Activated CD4-positive, alpha-beta T cell treated with anti-CD3 and anti-CD28 coated beads, Interleukin-2, amount 10 ng/mL, durations not matched to agents 7 days and 5 days (primary cell): ENCODE data around the gene RNF166. TPM values are rescaled to one million over a fixed set of nuclear protein-coding genes. Genes with fewer than 3 reads are reported as not detected.

Experiments
- CTCF ChIA-PET: fragments of 350-600 bp; sonication (Branson Sonifier 250); formaldehyde crosslinking; loops from one replicate; lab custom pipeline; 2021; ENCODE audit warnings: antibody characterized with exemption; lab: Charles Lee
- POLR2A ChIA-PET: fragments of 350-600 bp; sonication (Branson Sonifier 250); formaldehyde crosslinking; loops from one replicate; lab custom pipeline; 2021; ENCODE audit warnings: antibody characterized with exemption; lab: Charles Lee
- DNase-seq: peaks from one replicate; pipeline ENCODE4 v3.0.0-alpha.2; 2020
- H3K27ac Mint-ChIP-seq: one replicate; pipeline ENCODE4 v1.8.0; 2021; ENCODE audit warnings: mild to moderate bottlenecking, moderate library complexity, mixed read lengths
- H3K27me3 Mint-ChIP-seq: one replicate; pipeline ENCODE4 v1.8.0; 2021; ENCODE audit warnings: mixed read lengths
- H3K36me3 Mint-ChIP-seq: one replicate; pipeline ENCODE4 v1.8.0; 2021; ENCODE audit warnings: low read depth, mixed read lengths
- H3K4me1 Mint-ChIP-seq: one replicate; pipeline ENCODE4 v1.8.0; 2021; ENCODE audit warnings: mixed read lengths
- H3K4me3 Mint-ChIP-seq: one replicate; pipeline ENCODE4 v1.8.0; 2021; ENCODE audit warnings: mild to moderate bottlenecking, moderate library complexity, mixed read lengths
- H3K9me3 Mint-ChIP-seq: one replicate; pipeline ENCODE4 v1.8.0; 2021; ENCODE audit warnings: mixed read lengths
- total RNA-seq, 2 experiments: library from RNA; stranded (reverse); gene quantifications; one replicate each; pipeline ENCODE4 v1.2.3, GENCODE V29; 2021

Gene RNF166
- total RNA-seq, 2 experiments from 2014 or later = 214 to 234 TPM

DNA sequence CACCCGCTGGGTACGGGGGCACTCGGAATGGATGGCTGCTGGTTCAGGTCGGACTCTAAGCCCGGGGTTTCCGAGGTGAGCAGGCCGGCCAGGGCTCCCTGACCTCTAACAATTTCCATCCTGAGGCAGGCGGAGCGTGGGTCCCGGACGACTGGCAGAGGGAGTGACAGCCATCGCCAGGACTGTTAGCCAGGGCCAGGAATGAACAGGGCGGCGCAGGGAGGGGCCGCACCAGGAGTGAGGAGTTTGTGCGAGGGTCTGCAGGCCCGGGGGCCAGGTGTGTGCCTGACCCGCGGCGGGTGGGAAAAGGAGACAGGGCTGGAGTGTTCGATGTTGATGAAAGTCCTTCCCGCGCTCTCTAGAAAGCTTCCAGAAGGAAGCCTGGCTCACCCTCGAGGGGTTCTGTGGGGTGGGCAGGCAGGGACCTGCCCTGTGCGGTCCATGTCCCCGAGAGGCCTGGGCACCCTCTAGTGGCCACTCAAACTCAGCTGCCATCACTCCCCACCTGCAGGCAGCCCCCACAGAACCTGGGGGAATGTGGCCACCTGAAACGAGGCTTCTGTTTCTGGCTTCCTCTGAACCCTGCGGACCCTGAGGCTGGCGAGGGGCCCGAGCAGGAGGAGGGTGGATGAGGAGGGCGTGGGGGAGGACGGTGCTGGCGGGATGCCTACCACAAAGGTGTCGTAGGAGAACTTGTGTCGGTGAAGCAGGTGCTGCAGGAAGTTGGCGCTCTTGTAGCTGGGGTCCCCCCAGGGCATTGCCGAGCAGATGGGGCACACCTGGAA is 8.2 kb downstream of the RNF166 start:
- ChIA-PET POLR2A (no interaction called here), CTCF (interaction anchor here (0.7 kb wide), 1 partner anchor 68 kb away, joined by 3 read pairs; no protein-coding TSS in a partner anchor)
- H3K36me3 Mint-ChIP-seq = peaks cover 55% of the 10 kb centered on the region
- H3K27me3 Mint-ChIP-seq = no peaks in the 10 kb centered on the region
- H3K27ac Mint-ChIP-seq = peak overlapping the region; percentile 78
- peaks cover 65% of the 10 kb centered on the region for H3K4me1 Mint-ChIP-seq
- no peak overlapping the region for H3K4me3 Mint-ChIP-seq
- peak; percentile 31 for DNase-seq
- H3K9me3 Mint-ChIP-seq = no peaks in the 10 kb centered on the region

DNA sequence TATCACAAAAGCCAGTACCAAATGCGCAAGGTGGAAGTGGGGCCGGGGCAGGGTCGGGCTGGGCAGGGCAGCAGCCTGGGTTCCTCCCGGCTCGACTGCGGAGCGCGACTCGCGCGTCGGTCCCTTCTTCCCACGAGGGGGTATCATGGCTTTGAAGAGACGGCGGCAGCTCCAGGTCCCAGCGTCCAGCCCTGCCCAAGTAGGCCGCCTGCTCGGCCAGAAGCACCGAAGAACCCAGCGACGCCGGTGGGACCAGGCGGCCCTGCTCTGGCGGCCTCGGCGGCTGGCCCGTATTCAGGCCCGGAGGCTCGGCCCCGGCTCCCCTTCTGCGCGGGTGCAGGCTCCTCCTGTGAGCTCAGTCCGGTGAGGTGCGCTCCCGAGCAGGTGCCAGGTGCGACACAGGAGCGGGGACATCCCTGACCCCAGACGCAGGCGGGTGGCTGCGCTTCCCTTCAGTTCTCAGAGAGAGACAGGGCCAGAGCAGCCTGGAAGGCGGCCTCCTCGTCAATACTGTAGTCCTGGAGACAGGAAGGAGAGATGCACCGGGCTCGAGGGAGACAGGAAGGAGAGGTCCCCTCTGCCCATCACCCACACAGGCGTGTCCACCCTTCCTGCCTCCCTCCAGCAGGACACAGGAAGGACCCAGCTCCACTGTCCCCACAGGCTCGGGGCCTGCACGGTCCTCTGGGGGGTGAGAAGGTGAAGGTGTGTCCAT is 8.9 kb downstream of the RNF166 start:
- no peak for DNase-seq
- CTCF ChIA-PET = interaction anchor here (0.7 kb wide), 1 partner anchor 69 kb away, joined by 3 read pairs; no protein-coding TSS in a partner anchor
- Mint-ChIP-seq H3K9me3 (no peaks in the 10 kb centered on the region), H3K27me3 (no peaks in the 10 kb centered on the region), H3K4me1 (peaks cover 66% of the 10 kb centered on the region), H3K36me3 (peaks cover 49% of the 10 kb centered on the region), H3K4me3 (no peak overlapping the region), H3K27ac (peak overlapping the region; percentile 78)
- POLR2A ChIA-PET = no interaction called here

DNA sequence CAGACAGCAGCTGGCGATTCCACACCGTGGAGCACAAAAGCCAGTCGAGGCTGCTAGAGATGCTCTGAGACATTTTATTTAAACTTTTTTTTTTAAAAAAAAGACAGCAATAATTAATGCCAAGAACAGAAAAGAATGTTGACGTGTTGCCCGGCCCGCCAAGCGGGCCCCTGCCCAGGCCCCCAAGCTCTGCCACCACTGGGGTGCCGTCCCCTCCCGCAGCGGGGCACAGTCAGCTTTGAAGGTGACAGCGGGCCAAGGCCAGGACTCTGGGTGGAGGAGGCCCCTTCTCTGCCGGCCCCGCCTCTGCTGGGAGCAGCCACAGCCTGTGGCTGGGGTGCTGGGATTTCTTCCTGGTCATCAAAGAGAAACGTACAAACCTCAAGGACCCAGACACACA is 9.8 kb downstream of the RNF166 start:
- DNase-seq = no peak
- Mint-ChIP-seq H3K36me3 (peaks cover 41% of the 10 kb centered on the region), H3K4me3 (no peak overlapping the region), H3K9me3 (no peaks in the 10 kb centered on the region), H3K4me1 (peaks cover 67% of the 10 kb centered on the region), H3K27me3 (no peaks in the 10 kb centered on the region), H3K27ac (no peak overlapping the region)
- POLR2A ChIA-PET = interaction anchor here (0.7 kb wide), 1 partner anchor 15 kb away, joined by 3 read pairs; no protein-coding TSS in a partner anchor
- CTCF ChIA-PET = no interaction called here

DNA sequence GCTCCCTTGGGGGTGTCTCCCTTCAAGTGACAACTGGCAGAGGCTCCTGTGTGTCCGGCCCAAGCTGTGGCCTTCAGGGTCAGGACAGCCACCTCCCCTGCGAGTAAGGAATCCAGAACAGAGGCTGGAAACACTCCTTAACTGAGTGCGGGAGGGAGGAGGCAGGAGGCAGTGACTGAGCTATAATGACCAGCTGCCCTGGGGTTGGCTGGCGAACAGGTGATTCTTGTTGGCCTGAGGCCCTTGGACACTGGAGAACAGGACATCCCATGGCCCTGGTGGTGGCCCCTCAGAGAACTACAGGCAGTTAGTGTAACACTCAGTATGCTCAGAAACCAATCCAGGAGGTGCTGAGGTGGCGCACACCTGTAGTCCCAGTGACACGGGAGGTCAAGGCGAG is 10.5 kb downstream of the RNF166 start:
- Mint-ChIP-seq H3K36me3 (peaks cover 39% of the 10 kb centered on the region), H3K9me3 (no peaks in the 10 kb centered on the region), H3K4me1 (peaks cover 71% of the 10 kb centered on the region), H3K27me3 (no peaks in the 10 kb centered on the region), H3K27ac (peak overlapping the region; percentile 72), H3K4me3 (no peak overlapping the region)
- ChIA-PET CTCF (interaction anchor here (1.1 kb wide), 1 partner anchor 11 kb away, joined by 3 read pairs; no protein-coding TSS in a partner anchor), POLR2A (no interaction called here)
- no peak for DNase-seq

DNA sequence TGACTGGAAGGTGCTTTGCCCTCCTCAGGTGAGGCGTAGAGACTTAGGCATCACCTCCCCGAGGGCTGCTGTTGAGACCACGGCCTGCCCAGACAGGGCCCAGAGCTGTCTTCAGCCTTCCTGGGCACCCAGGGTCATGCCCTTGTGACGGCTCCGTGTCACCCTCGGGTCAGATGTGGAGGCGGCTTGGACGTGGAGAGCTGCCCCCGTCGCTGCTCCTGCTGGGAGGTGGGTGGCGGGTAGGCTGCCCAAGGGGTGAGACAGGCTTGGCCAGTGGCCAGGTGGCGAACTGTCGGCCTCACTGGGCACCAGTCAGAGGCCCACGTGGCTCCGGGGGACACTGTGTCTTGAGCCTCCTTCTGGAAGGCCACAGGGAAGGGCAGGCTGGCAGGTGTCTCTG is 11.0 kb downstream of the RNF166 start:
- ChIA-PET POLR2A (no interaction called here), CTCF (interaction anchor here (1.1 kb wide), 1 partner anchor 10 kb away, joined by 3 read pairs; no protein-coding TSS in a partner anchor)
- Mint-ChIP-seq H3K9me3 (no peaks in the 10 kb centered on the region), H3K36me3 (peaks cover 33% of the 10 kb centered on the region), H3K4me3 (no peak overlapping the region), H3K27me3 (no peaks in the 10 kb centered on the region), H3K27ac (no peak overlapping the region), H3K4me1 (peaks cover 71% of the 10 kb centered on the region)
- DNase-seq = no peak

DNA sequence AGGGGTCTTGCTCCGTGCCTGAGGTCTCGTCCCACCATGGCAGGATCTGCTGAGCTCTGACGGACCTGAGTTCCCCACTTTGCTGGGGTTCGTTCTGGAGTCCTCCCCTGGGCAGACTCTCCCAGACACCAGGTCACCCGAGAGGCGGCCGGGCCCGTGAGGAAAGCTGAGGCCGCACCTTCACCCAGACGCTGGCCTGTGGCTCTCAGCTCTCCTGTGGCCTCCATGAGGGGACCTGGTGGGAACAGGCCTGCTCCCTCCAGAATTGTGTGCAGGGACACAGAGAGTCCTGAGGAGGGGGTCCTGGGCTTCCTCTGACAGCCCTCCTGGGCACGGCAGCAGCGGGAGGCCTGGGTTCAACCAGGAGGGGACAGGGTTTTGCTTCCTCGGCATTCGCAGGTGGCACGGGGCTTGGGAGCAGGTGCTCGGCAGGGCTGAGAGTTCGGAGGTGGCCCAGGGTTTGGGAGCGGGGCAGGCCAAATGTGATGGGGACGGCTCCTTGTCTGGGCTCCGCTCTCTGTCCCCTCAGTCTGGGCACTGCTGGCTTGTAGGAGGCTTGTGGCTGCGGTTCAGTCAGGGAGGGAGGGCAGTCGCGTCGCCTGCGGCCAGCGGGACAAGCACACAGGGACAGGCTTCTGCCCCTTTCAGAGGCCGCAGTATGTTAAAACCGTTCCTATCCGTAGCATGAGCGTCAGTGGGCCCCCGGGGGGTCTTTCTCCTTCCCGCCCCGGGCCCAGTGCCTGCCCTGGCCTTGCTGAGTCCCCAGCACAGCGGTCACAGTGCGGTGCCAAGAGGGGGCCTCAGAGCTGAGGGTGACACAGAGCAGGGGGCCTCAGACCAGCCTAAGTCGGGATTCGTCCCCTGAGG is 11.8 kb downstream of the RNF166 start:
- peaks cover 26% of the 10 kb centered on the region for H3K36me3 Mint-ChIP-seq
- no peak for DNase-seq
- peak overlapping the region; percentile 22 for H3K4me3 Mint-ChIP-seq
- no peaks in the 10 kb centered on the region for H3K27me3 Mint-ChIP-seq
- no peaks in the 10 kb centered on the region for H3K9me3 Mint-ChIP-seq
- H3K27ac Mint-ChIP-seq = peak overlapping the region; percentile 77
- POLR2A ChIA-PET = no interaction called here
- H3K4me1 Mint-ChIP-seq = peaks cover 71% of the 10 kb centered on the region
- CTCF ChIA-PET = interaction anchor here (0.8 kb wide), 1 partner anchor 8 kb away, joined by 3 read pairs; no protein-coding TSS in a partner anchor

DNA sequence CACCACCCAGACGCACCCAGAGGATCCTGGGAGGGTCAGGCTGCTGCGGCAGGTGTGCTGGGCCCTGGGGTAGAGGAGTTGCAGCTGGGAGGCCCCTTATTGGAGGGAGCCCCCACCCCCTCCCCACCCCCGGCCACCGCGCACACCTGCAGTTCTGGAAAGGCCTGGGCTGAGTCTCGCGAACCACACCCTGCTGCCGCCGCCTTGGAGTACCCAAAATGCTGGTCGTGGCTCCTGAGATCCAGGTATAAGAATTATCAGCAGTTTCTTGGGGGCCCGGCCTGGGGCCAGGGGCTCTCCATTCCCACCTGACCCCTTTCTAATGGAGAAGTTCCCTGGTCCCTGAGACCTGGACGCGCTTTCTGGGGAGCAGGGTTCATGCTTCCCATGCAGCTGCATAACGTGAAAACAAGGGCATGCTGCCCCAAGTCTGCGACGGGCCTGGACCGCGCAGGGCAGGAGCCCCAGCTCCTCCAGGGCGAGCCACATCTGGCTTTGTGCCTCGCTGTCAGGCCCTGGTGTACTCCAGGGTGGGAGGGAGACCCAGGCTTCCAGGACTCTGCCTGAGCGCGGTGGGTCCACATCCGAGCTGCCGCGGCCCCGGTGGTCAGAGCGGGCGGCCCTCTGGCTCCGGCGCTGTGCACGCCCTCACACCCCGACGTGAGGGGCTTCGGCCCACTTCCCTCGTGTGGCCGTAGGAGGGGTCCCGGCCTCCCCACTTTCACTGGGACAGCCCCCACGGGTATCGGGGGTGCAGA is 12.6 kb downstream of the RNF166 start:
- H3K27ac Mint-ChIP-seq = peak overlapping the region; percentile 91
- ChIA-PET POLR2A (no interaction called here), CTCF (interaction anchor here (0.6 to 0.8 kb wide), 2 partner anchors 8 to 532 kb away, joined by 3 read pairs; no protein-coding TSS in a partner anchor)
- H3K4me3 Mint-ChIP-seq = peak overlapping the region; percentile 52
- peaks cover 25% of the 10 kb centered on the region for H3K36me3 Mint-ChIP-seq
- no peaks in the 10 kb centered on the region for H3K9me3 Mint-ChIP-seq
- DNase-seq = no peak
- no peaks in the 10 kb centered on the region for H3K27me3 Mint-ChIP-seq
- peaks cover 77% of the 10 kb centered on the region for H3K4me1 Mint-ChIP-seq

DNA sequence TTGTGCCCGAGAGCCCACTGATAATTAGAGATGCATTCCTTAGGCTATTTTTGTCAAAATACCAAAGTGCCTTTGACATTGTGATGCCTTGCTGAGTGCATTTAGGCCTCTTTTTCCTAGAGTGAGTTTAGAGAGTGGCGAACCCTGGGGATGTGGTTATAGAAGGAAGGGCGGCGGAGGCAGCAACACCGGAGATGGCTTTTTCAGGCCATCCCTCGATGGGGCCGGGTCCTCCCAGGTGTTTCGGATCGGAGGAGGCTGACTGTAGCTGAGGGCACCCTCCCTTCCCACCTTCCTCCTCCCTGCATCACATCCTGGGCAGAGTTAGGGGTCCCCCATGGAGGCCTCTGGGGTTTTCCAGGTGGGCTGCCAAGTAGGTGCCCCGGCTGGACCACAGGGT is 13.3 kb downstream of the RNF166 start:
- no peaks in the 10 kb centered on the region for H3K27me3 Mint-ChIP-seq
- peak; percentile 47 for DNase-seq
- CTCF ChIA-PET = no interaction called here
- H3K4me3 Mint-ChIP-seq = peak overlapping the region; percentile 52
- POLR2A ChIA-PET = interaction anchor here (0.6 kb wide), 1 partner anchor 225 kb away, joined by 3 read pairs; no protein-coding TSS in a partner anchor
- H3K4me1 Mint-ChIP-seq = peaks cover 77% of the 10 kb centered on the region
- H3K27ac Mint-ChIP-seq = peak overlapping the region; percentile 91
- H3K9me3 Mint-ChIP-seq = no peaks in the 10 kb centered on the region
- peaks cover 19% of the 10 kb centered on the region for H3K36me3 Mint-ChIP-seq

DNA sequence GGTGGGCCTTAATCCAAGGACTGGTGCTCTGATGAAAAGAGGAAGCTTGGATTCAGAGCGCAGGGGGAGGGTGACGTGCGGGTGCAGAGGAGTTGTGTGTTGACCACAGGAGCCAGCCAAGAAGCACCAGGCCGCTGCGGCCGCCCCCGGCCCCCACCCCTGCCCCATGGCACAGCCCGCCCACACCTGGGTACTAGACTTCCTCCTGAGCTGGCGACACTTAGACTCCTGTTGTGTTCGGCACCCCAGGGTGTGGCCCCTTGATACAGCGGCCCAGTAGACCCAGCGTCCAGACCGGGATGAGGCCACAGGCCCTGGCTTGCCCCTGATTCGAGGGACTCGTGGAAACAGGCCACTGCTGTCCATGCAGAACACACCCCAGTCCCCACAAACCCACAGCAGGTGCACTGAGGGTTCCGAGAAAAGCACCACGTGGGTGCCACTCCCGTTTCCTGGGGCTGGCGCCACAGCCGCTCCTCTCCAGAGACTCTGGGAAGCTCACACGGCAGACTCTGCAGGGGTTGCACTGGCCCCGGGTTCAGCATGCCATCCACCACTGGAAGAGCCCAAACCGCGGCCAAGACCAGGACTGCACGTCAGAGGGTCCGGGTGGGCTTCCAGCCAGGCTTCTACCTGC is 14.2 kb downstream of the RNF166 start:
- no peaks in the 10 kb centered on the region for H3K27me3 Mint-ChIP-seq
- POLR2A ChIA-PET = interaction anchor here (0.6 kb wide), 1 partner anchor 225 kb away, joined by 3 read pairs; no protein-coding TSS in a partner anchor
- peaks cover 77% of the 10 kb centered on the region for H3K4me1 Mint-ChIP-seq
- H3K36me3 Mint-ChIP-seq = peaks cover 13% of the 10 kb centered on the region
- peak overlapping the region; percentile 52 for H3K4me3 Mint-ChIP-seq
- peak overlapping the region; percentile 91 for H3K27ac Mint-ChIP-seq
- DNase-seq = peak; percentile 62
- no peaks in the 10 kb centered on the region for H3K9me3 Mint-ChIP-seq
- CTCF ChIA-PET = interaction anchor here (0.9 to 1.1 kb wide), 2 partner anchors 12 to 22 kb away, joined by 3 to 4 read pairs; no protein-coding TSS in a partner anchor

DNA sequence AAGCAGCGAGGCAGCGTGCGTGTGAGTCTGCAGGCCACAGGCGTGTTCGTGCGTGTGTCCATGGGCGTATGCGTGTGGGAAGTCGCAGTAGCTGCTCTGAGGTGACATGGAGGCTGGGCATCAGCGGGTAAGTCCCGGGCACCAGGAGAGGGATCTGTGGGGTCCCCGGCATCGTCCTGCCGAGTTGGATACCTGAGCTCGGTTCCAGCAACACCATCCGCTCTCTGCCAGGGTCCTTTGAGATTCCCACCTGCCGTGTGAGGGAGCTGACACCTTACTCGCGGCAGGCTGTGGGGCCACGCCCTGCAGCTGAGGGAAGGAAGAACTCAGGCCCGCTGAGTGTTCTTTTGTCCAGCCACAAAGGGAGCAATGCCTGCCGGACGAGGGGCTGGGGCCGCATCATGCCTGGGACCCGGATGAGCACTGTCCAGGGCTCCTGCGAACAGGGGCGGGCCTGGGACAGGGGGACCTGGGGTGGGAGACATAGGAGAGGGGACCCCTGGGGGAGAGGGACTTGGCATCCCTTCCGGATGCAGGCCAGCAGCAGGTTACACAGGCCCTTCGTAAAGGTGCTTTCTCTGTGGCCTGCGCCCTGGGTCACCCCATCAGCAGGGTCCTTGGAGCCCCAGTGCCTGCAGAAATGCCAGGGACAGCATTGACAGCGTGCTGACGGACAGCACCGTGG is 14.9 kb downstream of the RNF166 start:
- H3K27ac Mint-ChIP-seq = peak overlapping the region; percentile 91
- peaks cover 75% of the 10 kb centered on the region for H3K4me1 Mint-ChIP-seq

More for the DNA sequence above, 14.9 kb downstream of the RNF166 start:
- no peaks in the 10 kb centered on the region for H3K9me3 Mint-ChIP-seq
- DNase-seq = no peak
- POLR2A ChIA-PET = no interaction called here
- no peaks in the 10 kb centered on the region for H3K27me3 Mint-ChIP-seq
- no peak overlapping the region for H3K4me3 Mint-ChIP-seq
- peaks cover 9% of the 10 kb centered on the region for H3K36me3 Mint-ChIP-seq
- CTCF ChIA-PET = interaction anchor here (1.1 kb wide), 1 partner anchor 21 kb away, joined by 4 read pairs; no protein-coding TSS in a partner anchor
